ENCODE data around the gene MYL6B. TPM values are rescaled to one million over a fixed set of nuclear protein-coding genes. Genes with fewer than 3 reads are reported as not detected.
A peak's percentile ranks its signal among the peaks of the same experiment; 100 is the strongest.
"Not testable (repeated sequence)": the region's sequence is repeated elsewhere in the genome, so short reads cannot be mapped to it uniquely, and the experiment has no call there.

Gene MYL6B
- total RNA-seq, 4 donors from 2014 or later = 26.3 to 51.0 (median 37.8) TPM

- Histone ChIP-seq H3K9me3 (no peaks in the 10 kb centered on the region), H3K4me3 (no peak overlapping the region), H3K36me3 (peaks cover 23 to 82% (median 55%) of the 10 kb centered on the region in 3 donors), H3K27me3 (no peaks in the 10 kb centered on the region), H3K4me1 (peaks cover 3 to 48% (median 16%) of the 10 kb centered on the region in 3 donors), H3K27ac (peak overlapping the region; percentile 2 to 63 (median 43))
- no peak for DNase-seq
- TF ChIP-seq POLR2A (IDR thresholded peaks at IDR 0.05) = no peak
- no peak for TF ChIP-seq CTCF (IDR thresholded peaks at IDR 0.05)
- WGBS, 2 donors = 27 to 59% methylated on average over 5 of the region's 5 CpGs
- intact Hi-C loops (cut with DNase I) = no loop called here
Observed at GRCh38 chr12:56110571-56110970, 41.8 kb upstream of the MYL6B start.

GRCh38 chr12:56114084-56114483, 38.3 kb upstream of the MYL6B start:
- Histone ChIP-seq H3K4me1 (peaks cover 6 to 43% (median 10%) of the 10 kb centered on the region in 3 donors), H3K4me3 (no peak overlapping the region), H3K9me3 (no peaks in the 10 kb centered on the region), H3K27ac (no peak overlapping the region), H3K27me3 (no peaks in the 10 kb centered on the region), H3K36me3 (peaks cover 22 to 56% (median 35%) of the 10 kb centered on the region in 3 donors)
- DNase-seq = no peak
- TF ChIP-seq POLR2A (IDR thresholded peaks at IDR 0.05) (no peak), CTCF (IDR thresholded peaks at IDR 0.05) (no peak)
- intact Hi-C loops (cut with DNase I) = no loop called here
- 100% methylated on average over 1 of the region's 1 CpG for WGBS, 2 donors

GRCh38 chr12:56115329-56115728, 37.1 kb upstream of the MYL6B start:
- Histone ChIP-seq H3K36me3 (peaks cover 13 to 44% (median 28%) of the 10 kb centered on the region in 3 donors), H3K4me1 (peaks cover 16 to 43% (median 23%) of the 10 kb centered on the region in 3 donors), H3K27ac (peak overlapping the region; percentile 88 to 98 (median 94)), H3K9me3 (no peaks in the 10 kb centered on the region), H3K27me3 (no peaks in the 10 kb centered on the region), H3K4me3 (peak overlapping the region in 3 of 4 donors; percentile 69 to 76 (median 70))
- no peak for DNase-seq
- TF ChIP-seq POLR2A (IDR thresholded peaks at IDR 0.05) (no peak), CTCF (IDR thresholded peaks at IDR 0.05) (no peak)
- intact Hi-C loops (cut with DNase I) = no loop called here
- 32% methylated on average over 10 of the region's 10 CpGs for WGBS, 2 donors

GRCh38 chr12:56116267-56117081, 35.9 kb upstream of the MYL6B start, which contains the start of gene RPL41:
TSS of gene RPL41 (plus strand) at chr12:56116633.
- H3K4me3 ChIP-seq = peak within 1 kb of the TSS; percentile 46 to 76 (median 70)
- no peaks in the 10 kb centered on the region for H3K9me3 ChIP-seq
- TF ChIP-seq CTCF (IDR thresholded peaks at IDR 0.05) = peak in 1 of 6 experiments; percentile 25
- peak in 3 of 4 donors; percentile 81 to 97 (median 95) for TF ChIP-seq POLR2A (IDR thresholded peaks at IDR 0.05)
- DNase-seq = peak; percentile 58
- no peaks in the 10 kb centered on the region for H3K27me3 ChIP-seq
- H3K4me1 ChIP-seq = peaks cover 16 to 42% (median 24%) of the 10 kb centered on the region in 3 donors
- WGBS, 2 donors = 0% methylated on average over 32 to 33 of the region's 34 CpGs
- intact Hi-C loops (cut with DNase I) = no loop called here
- H3K36me3 ChIP-seq = peaks cover 9 to 44% (median 25%) of the 10 kb centered on the region in 3 donors
- H3K27ac ChIP-seq = peak within 1 kb of the TSS; percentile 88 to 98 (median 94)

- H3K4me1 ChIP-seq = peaks cover 16 to 45% (median 24%) of the 10 kb centered on the region in 3 donors
- H3K9me3 ChIP-seq; DNase-seq; H3K27me3 ChIP-seq; intact Hi-C loops (cut with DNase I): not testable (repeated sequence)
- 1 to 3% methylated on average over 12 to 15 of the region's 16 CpGs for WGBS, 2 donors
- peak overlapping the region; percentile 46 to 76 (median 70) for H3K4me3 ChIP-seq
- peaks cover 4 to 41% (median 21%) of the 10 kb centered on the region in 3 donors for H3K36me3 ChIP-seq
- H3K27ac ChIP-seq = peak overlapping the region; percentile 88 to 98 (median 94)
Observed at GRCh38 chr12:56117082-56117706, 35.2 kb upstream of the MYL6B start.
